Neural cell (in vitro differentiated cells): Measurements from ENCODE around the gene UNC5CL. TPM values are rescaled to one million over a fixed set of nuclear protein-coding genes. Genes with fewer than 3 reads are reported as not detected.

Experiments
- H2AFZ ChIP-seq: fragments of 200-600, 300-800 bp; sonication (generic), shearing (Covaris generic); 2 replicates; pipeline ENCODE4 v1.6.0; 2014; ENCODE audit warnings: low read depth, mild to moderate bottlenecking, antibody characterized with exemption, low read length, moderate library complexity
- H3F3A ChIP-seq: fragments of 200-600 bp; shearing (Covaris generic); 2 replicates; pipeline ENCODE4 v1.6.1; 2016; ENCODE audit warnings: mild to moderate bottlenecking, moderate library complexity, mixed read lengths, antibody characterized with exemption, low read length; ENCODE audit not compliant: insufficient read depth, poor library complexity, severe bottlenecking
- H3K27ac ChIP-seq: fragments of 200-600, 300-800 bp; sonication (generic), shearing (Covaris generic); 2 replicates; pipeline ENCODE4 v1.5.1; 2014; ENCODE audit warnings: mild to moderate bottlenecking, low read length, moderate library complexity
- H3K27me3 ChIP-seq: fragments of 300-800, 200-600 bp; sonication (generic), shearing (Covaris generic); 2 replicates; pipeline ENCODE4 v1.6.0; 2014; ENCODE audit warnings: mild to moderate bottlenecking, low read depth, low read length, moderate library complexity; ENCODE audit not compliant: insufficient read depth
- H3K36me3 ChIP-seq: fragments of 300-800, 200-600 bp; sonication (generic), shearing (Covaris generic); 2 replicates; pipeline ENCODE4 v1.5.1; 2014; ENCODE audit warnings: mild to moderate bottlenecking, antibody characterized with exemption, low read length, moderate library complexity; ENCODE audit not compliant: insufficient read depth
- H3K4me2 ChIP-seq: fragments of 300-800, 200-600 bp; sonication (generic), shearing (Covaris generic); 2 replicates; pipeline ENCODE4 v1.6.0; 2014; ENCODE audit warnings: mild to moderate bottlenecking, low read length
- H3K4me3 ChIP-seq: fragments of 300-800, 200-600 bp; sonication (generic), shearing (Covaris generic); 2 replicates; pipeline ENCODE4 v1.5.1; 2014; ENCODE audit warnings: mild to moderate bottlenecking, low read length, moderate library complexity
- H3K79me2 ChIP-seq: fragments of 200-600 bp; shearing (Covaris generic); replicated peaks from 2 replicates; pipeline ENCODE4 v1.6.0; 2014; ENCODE audit warnings: mild to moderate bottlenecking, low read length, moderate library complexity; ENCODE audit not compliant: insufficient read depth
- H3K9ac ChIP-seq: fragments of 300-800, 200-600 bp; sonication (generic), shearing (Covaris generic); 2 replicates; pipeline ENCODE4 v1.6.1; 2016; ENCODE audit warnings: mild to moderate bottlenecking, low read length, mixed read lengths
- H3K9me2 ChIP-seq: fragments of 200-600 bp; shearing (Covaris generic); 2 replicates; pipeline ENCODE4 v1.6.1; 2016; ENCODE audit warnings: mild to moderate bottlenecking, low read length, mixed read lengths; ENCODE audit not compliant: insufficient read depth
- H3K9me3 ChIP-seq: fragments of 200-600, 300-800 bp; sonication (generic), shearing (Covaris generic); 2 replicates; pipeline ENCODE4 v1.6.1; 2016; ENCODE audit warnings: mild to moderate bottlenecking, mixed run types, low read length, moderate library complexity, mixed read lengths
- H4K20me1 ChIP-seq: fragments of 200-600 bp; shearing (Covaris generic); 2 replicates; pipeline ENCODE4 v1.6.1; 2016; ENCODE audit warnings: mild to moderate bottlenecking, mixed run types; ENCODE audit not compliant: insufficient read depth
- EP300 ChIP-seq: fragments of 450-650 bp; conservative IDR thresholded peaks from 2 replicates; pipeline ENCODE4 v1.6.1; 2014; ENCODE audit warnings: antibody characterized with exemption, mild to moderate bottlenecking, moderate library complexity; ENCODE audit not compliant: poor library complexity, severe bottlenecking
- EZH2 ChIP-seq: fragments of 200-600, 300-800 bp; shearing (Covaris generic), sonication (generic); IDR thresholded peaks from 2 replicates; pipeline ENCODE4 v1.6.1; 2014; ENCODE audit warnings: antibody characterized with exemption, low read length, borderline replicate concordance, mild to moderate bottlenecking; ENCODE audit not compliant: insufficient read depth, poor library complexity, severe bottlenecking
- MXI1 ChIP-seq: fragments of 450-650 bp; conservative IDR thresholded peaks from 2 replicates; pipeline ENCODE4 v1.6.1; 2014; ENCODE audit warnings: antibody characterized with exemption, mild to moderate bottlenecking; ENCODE audit not compliant: poor library complexity, severe bottlenecking
- POLR2AphosphoS5 ChIP-seq: IDR thresholded peaks from 2 replicates; pipeline ENCODE4 v1.6.1; 2012
- RAD21 ChIP-seq: fragments of 450-650 bp; conservative IDR thresholded peaks from 2 replicates; pipeline ENCODE4 v1.6.1; 2014; ENCODE audit warnings: antibody characterized with exemption, mild to moderate bottlenecking, moderate library complexity
- SMC3 ChIP-seq: fragments of 450-650 bp; conservative IDR thresholded peaks from 2 replicates; pipeline ENCODE4 v1.6.1; 2014; ENCODE audit warnings: antibody characterized with exemption, mild to moderate bottlenecking, moderate library complexity; ENCODE audit not compliant: poor library complexity
- TAF1 ChIP-seq: IDR thresholded peaks from 2 replicates; pipeline ENCODE4 v1.6.1; 2012; ENCODE audit warnings: low read depth
- polyA plus RNA-seq: library from polyadenylated mRNA; depleted of rRNA; stranded (reverse); fragments of >200 nt; gene quantifications from 2 replicates; pipeline ENCODE4 v1.2.3, GENCODE V29; 2014
- TF ChIP-seq, protein P1 (sequence below): IDR thresholded peaks from 2 replicates; pipeline ENCODE4 v1.6.1; 2012; ENCODE audit warnings: borderline replicate concordance
- TF ChIP-seq, protein P2 (sequence below): fragments of 450-650 bp; IDR thresholded peaks from 2 replicates; pipeline ENCODE4 v1.5.1; 2014; ENCODE audit warnings: antibody characterized with exemption, mild to moderate bottlenecking, moderate library complexity; ENCODE audit not compliant: poor library complexity, severe bottlenecking

The UNC5CL gene
- polyA plus RNA-seq, 1 donor from 2014 or later, result 1.0 TPM

GRCh38 chr6:41085182-41085581, 46.2 kb upstream of the UNC5CL start (continued):
- TF ChIP-seq EP300 (no peak), TAF1 (no peak), POLR2AphosphoS5 (no peak)

DNA sequence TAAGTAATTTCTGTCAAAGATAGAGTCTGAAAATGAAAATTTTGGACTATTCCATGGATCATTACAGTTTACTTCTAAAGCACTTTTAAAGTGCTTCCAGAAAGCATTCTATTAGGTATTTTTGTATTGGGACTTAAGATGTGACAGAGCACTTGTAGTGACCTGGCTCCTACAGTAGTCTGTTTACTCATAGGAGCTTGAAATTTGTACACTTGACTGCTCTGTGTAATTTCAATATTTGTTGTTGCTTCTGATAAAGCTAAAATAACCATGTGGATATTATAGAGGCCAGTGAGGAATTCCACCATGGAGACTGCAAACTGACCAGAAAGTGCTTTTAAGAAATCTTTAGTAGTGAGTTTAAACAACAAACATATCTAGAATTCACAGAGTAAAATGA, 44.1 kb upstream of the UNC5CL start:
- no peak overlapping the region for H2AFZ ChIP-seq
- peaks cover 7% of the 10 kb centered on the region for H3K79me2 ChIP-seq
- no peaks in the 10 kb centered on the region for H3K9me3 ChIP-seq
- no peaks in the 10 kb centered on the region for H4K20me1 ChIP-seq
- H3K27ac ChIP-seq, result no peak overlapping the region
- TF ChIP-seq SMC3, result no peak
- H3K36me3 ChIP-seq, result peaks cover 28% of the 10 kb centered on the region
- H3K27me3 ChIP-seq, result no peaks in the 10 kb centered on the region
- H3F3A ChIP-seq, result no peaks in the 10 kb centered on the region
- no peaks in the 10 kb centered on the region for H3K9me2 ChIP-seq
- H3K4me2 ChIP-seq, result no peak overlapping the region
- H3K9ac ChIP-seq, result no peak overlapping the region
- H3K4me3 ChIP-seq, result no peak overlapping the region

GRCh38 chr6:41080621-41081020, 41.6 kb upstream of the UNC5CL start:
- H3K27me3 ChIP-seq, result no peaks in the 10 kb centered on the region
- H3K9ac ChIP-seq, result no peak overlapping the region
- no peak overlapping the region for H2AFZ ChIP-seq
- no peak overlapping the region for H3K4me3 ChIP-seq
- H3K36me3 ChIP-seq, result peaks cover 21% of the 10 kb centered on the region
- H4K20me1 ChIP-seq, result no peaks in the 10 kb centered on the region
- no peak overlapping the region for H3K4me2 ChIP-seq
- TF ChIP-seq, protein P1, sequence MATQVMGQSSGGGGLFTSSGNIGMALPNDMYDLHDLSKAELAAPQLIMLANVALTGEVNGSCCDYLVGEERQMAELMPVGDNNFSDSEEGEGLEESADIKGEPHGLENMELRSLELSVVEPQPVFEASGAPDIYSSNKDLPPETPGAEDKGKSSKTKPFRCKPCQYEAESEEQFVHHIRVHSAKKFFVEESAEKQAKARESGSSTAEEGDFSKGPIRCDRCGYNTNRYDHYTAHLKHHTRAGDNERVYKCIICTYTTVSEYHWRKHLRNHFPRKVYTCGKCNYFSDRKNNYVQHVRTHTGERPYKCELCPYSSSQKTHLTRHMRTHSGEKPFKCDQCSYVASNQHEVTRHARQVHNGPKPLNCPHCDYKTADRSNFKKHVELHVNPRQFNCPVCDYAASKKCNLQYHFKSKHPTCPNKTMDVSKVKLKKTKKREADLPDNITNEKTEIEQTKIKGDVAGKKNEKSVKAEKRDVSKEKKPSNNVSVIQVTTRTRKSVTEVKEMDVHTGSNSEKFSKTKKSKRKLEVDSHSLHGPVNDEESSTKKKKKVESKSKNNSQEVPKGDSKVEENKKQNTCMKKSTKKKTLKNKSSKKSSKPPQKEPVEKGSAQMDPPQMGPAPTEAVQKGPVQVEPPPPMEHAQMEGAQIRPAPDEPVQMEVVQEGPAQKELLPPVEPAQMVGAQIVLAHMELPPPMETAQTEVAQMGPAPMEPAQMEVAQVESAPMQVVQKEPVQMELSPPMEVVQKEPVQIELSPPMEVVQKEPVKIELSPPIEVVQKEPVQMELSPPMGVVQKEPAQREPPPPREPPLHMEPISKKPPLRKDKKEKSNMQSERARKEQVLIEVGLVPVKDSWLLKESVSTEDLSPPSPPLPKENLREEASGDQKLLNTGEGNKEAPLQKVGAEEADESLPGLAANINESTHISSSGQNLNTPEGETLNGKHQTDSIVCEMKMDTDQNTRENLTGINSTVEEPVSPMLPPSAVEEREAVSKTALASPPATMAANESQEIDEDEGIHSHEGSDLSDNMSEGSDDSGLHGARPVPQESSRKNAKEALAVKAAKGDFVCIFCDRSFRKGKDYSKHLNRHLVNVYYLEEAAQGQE, result no peak
- no peak for TF ChIP-seq TAF1
- TF ChIP-seq, protein P2, sequence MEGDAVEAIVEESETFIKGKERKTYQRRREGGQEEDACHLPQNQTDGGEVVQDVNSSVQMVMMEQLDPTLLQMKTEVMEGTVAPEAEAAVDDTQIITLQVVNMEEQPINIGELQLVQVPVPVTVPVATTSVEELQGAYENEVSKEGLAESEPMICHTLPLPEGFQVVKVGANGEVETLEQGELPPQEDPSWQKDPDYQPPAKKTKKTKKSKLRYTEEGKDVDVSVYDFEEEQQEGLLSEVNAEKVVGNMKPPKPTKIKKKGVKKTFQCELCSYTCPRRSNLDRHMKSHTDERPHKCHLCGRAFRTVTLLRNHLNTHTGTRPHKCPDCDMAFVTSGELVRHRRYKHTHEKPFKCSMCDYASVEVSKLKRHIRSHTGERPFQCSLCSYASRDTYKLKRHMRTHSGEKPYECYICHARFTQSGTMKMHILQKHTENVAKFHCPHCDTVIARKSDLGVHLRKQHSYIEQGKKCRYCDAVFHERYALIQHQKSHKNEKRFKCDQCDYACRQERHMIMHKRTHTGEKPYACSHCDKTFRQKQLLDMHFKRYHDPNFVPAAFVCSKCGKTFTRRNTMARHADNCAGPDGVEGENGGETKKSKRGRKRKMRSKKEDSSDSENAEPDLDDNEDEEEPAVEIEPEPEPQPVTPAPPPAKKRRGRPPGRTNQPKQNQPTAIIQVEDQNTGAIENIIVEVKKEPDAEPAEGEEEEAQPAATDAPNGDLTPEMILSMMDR, result no peak
- TF ChIP-seq POLR2AphosphoS5, result no peak
- TF ChIP-seq EZH2, result no peak
- TF ChIP-seq SMC3, result no peak
- TF ChIP-seq MXI1, result no peak
- no peak for TF ChIP-seq RAD21
- no peak for TF ChIP-seq EP300
- H3K9me3 ChIP-seq, result no peaks in the 10 kb centered on the region
- no peaks in the 10 kb centered on the region for H3K9me2 ChIP-seq
- peaks cover 31% of the 10 kb centered on the region for H3K79me2 ChIP-seq
- no peak overlapping the region for H3K27ac ChIP-seq
- H3F3A ChIP-seq, result no peaks in the 10 kb centered on the region
